ENCODE data around the gene CPNE2. TPM values are rescaled to one million over a fixed set of nuclear protein-coding genes. Genes with fewer than 3 reads are reported as not detected.
"Not testable (repeated sequence)": the region's sequence is repeated elsewhere in the genome, so short reads cannot be mapped to it uniquely, and the experiment has no call there.

The CPNE2 gene
- total RNA-seq, 4 donors from 2014 or later: 12.5 to 18.9 (median 14.9) TPM

DNA sequence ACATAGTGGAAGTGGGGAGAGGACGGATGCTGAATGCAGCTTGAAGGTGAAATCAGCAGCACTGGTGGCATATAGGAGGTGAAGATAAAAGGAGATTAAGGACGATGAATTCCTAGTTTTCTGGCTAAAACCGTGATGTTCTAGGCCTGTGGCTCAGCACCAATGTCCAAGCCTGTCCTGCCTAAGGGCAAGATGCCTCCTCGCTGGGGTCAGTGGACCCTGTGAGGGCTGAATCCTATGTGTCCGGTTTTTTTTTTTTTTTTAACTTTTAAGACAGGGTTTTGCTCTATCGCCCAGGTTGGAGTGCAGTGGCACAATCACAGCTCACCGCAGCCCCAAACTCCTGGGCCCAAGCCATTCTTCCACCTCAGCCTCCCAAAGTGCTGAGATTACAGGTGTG lies 12.8 kb downstream of the CPNE2 start:
- intact Hi-C loops (cut with DNase I; ENCODE audit: low total_unique reads): no loop called here
- WGBS, 2 donors: 90 to 92% methylated on average over 7 of the region's 7 CpGs
- TF ChIP-seq POLR2A (IDR thresholded peaks at IDR 0.05): no peak
- TF ChIP-seq, protein P1, sequence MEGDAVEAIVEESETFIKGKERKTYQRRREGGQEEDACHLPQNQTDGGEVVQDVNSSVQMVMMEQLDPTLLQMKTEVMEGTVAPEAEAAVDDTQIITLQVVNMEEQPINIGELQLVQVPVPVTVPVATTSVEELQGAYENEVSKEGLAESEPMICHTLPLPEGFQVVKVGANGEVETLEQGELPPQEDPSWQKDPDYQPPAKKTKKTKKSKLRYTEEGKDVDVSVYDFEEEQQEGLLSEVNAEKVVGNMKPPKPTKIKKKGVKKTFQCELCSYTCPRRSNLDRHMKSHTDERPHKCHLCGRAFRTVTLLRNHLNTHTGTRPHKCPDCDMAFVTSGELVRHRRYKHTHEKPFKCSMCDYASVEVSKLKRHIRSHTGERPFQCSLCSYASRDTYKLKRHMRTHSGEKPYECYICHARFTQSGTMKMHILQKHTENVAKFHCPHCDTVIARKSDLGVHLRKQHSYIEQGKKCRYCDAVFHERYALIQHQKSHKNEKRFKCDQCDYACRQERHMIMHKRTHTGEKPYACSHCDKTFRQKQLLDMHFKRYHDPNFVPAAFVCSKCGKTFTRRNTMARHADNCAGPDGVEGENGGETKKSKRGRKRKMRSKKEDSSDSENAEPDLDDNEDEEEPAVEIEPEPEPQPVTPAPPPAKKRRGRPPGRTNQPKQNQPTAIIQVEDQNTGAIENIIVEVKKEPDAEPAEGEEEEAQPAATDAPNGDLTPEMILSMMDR (IDR thresholded peaks at IDR 0.05): no peak
- no peak for DNase-seq (ENCODE audit: low spot score in 2 of 2)
- no peak overlapping the region for H3K4me3 ChIP-seq (ENCODE audit: low read depth, poor library complexity, severe bottlenecking)

DNA sequence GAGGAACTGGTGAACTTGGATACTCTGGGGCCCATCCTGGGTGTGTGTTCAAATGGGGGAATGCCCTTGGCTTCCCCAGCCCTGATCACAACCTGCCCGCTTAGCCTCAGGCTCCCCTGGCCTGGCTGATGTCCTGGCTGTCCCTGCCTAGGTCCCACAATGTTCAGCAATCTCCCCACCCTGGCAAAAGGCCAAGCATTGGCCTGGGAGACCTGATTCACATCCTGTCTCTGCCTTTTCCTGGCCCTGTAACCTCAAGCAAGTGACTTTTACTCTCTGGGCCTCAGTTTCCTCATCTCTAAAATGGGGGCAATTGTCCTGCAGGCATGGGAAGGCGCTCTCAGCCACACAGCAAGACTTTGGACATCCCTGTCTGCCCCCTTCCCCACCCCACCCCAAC lies 14.4 kb downstream of the CPNE2 start:
- no peak overlapping the region for H3K4me3 ChIP-seq (ENCODE audit: low read depth, poor library complexity, severe bottlenecking)
- intact Hi-C loops (cut with DNase I; ENCODE audit: low total_unique reads): no loop called here
- no peak for DNase-seq (ENCODE audit: low spot score in 2 of 2)
- 85 to 88% methylated on average over 1 to 2 of the region's 2 CpGs for WGBS, 2 donors
- TF ChIP-seq, protein P1 (IDR thresholded peaks at IDR 0.05): no peak
- no peak for TF ChIP-seq POLR2A (IDR thresholded peaks at IDR 0.05)

DNA sequence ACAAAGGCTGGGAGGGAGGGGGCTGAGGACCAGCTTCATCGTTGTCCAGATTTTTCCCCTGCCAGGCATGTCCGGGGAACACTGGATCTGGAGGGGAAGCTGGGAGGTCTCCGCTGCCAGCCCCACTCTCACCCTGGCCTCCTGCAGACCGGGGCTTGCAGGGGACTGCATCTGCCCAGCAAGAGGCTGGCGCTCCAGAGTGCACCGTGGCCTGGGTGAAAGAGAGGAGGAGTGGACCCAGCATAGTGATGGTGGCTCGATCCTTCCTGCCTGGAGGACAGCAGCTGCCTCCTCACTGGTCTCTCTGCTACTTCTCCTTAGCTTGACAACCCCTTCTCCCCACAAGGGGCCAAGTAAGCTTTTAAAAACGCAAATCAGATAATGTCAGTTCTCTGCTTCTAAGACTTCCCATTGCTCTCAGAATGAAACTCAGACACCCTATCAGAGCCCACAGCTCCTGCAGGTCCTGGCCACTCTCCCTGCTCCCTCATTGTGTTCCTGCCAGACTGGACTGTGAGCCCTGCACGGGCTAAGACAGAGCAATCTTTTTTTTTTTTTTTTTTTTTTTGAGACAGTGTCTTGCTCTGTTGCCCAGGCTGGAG lies 15.0 kb downstream of the CPNE2 start:
- DNase-seq (ENCODE audit: low spot score in 2 of 2): no peak
- intact Hi-C loops (cut with DNase I; ENCODE audit: low total_unique reads): no loop called here
- WGBS, 2 donors: 82 to 86% methylated on average over 9 of the region's 9 CpGs
- TF ChIP-seq, protein P1 (IDR thresholded peaks at IDR 0.05): no peak
- no peak for TF ChIP-seq POLR2A (IDR thresholded peaks at IDR 0.05)
- H3K4me3 ChIP-seq (ENCODE audit: low read depth, poor library complexity, severe bottlenecking): no peak overlapping the region

DNA sequence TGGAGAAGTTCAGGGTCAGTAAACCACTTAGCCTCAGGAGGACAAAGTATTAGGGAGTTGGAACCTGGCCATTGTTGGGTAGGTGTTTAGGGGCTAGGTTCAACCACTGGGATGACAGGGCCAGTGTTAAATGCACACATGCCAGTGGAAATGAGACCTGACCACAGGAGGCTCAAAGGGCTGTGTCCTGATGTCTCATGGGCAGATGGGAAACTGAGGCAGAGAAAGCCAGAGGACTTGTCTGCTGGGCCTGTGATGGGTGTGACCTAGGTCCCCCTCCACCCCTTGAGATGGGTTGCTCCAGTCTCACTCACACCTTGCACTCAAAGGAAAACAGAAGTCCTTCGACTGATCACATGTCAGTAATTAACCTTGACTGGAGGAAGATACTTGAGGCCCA lies 16.0 kb downstream of the CPNE2 start:
- no peak for DNase-seq (ENCODE audit: low spot score in 2 of 2)
- WGBS, 2 donors: 73 to 88% methylated on average over 1 of the region's 1 CpG
- intact Hi-C loops (cut with DNase I; ENCODE audit: low total_unique reads): no loop called here
- no peak overlapping the region for H3K4me3 ChIP-seq (ENCODE audit: low read depth, poor library complexity, severe bottlenecking)
- TF ChIP-seq POLR2A (IDR thresholded peaks at IDR 0.05): no peak
- TF ChIP-seq, protein P1 (IDR thresholded peaks at IDR 0.05): no peak

DNA sequence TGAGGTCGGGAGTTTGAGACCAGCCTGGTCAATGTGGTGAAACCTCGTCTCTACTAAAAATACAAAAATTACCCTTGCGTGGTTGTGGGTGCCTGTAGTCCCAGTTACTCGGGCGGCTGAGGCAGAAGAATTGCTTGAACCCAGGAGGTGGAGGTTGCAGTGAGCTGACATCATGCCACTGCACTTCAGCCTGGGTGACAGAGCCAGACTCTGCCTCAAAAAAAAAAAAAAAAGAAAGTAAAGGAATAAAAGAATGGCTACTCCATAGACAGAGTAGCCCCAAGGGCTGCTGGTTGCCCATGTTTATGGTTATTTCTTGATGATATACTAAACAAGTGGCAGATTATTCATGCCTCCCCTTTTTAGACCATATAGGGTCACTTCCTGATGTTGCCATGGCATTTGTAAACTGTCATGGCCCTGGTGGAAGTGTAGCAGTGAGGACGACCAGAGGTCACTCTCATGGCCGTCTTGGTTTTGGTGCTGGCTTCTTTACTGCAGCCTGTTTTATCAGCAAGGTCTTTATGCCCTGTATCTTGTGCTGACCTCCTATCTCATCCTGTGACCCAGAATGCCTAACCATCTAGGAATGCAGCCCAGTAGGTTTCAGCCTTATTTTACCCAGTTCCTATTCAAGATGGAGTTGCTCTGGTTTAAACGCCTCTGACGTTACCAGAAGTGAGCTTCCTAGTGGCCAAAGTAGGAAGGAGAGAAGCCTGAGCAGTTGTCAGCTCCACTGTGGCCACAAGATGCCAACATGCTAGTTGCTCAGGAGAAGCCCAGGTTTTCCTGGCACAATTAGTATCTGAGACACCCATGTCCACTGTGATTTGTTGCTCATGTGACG lies 17.1 kb downstream of the CPNE2 start:
- H3K4me3 ChIP-seq (ENCODE audit: low read depth, poor library complexity, severe bottlenecking); DNase-seq (ENCODE audit: low spot score in 2 of 2); intact Hi-C loops (cut with DNase I; ENCODE audit: low total_unique reads): not testable (repeated sequence)
- WGBS, 2 donors: 86 to 89% methylated on average over 10 of the region's 10 CpGs

DNA sequence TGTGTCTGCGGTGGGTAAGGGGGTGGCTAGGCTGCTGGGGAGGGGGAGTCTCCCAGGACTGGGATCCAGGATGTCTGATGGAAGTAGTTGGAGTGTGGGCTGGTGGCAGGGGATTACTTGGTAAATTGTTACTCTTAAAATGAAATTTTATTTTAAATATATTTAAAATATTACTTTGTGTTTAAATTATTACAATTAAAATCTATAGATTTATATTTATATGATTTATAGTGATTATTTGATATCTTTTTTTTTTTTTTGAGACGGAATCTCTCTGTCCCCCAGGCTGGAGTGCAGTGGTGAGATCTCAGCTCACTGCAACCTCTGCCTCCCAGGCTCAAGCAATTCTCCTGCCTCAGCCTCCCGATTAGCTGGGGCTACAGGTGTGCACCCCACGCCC lies 18.6 kb downstream of the CPNE2 start:
- 89 to 94% methylated on average over 4 of the region's 4 CpGs for WGBS, 2 donors
- TF ChIP-seq, protein P1 (IDR thresholded peaks at IDR 0.05): no peak
- TF ChIP-seq POLR2A (IDR thresholded peaks at IDR 0.05): no peak
- DNase-seq (ENCODE audit: low spot score in 2 of 2): no peak
- intact Hi-C loops (cut with DNase I; ENCODE audit: low total_unique reads): no loop called here
- no peak overlapping the region for H3K4me3 ChIP-seq (ENCODE audit: low read depth, poor library complexity, severe bottlenecking)

All from lower leg skin (tissue), 4 donors.